Tibial artery (tissue), 4 donors: ENCODE data around the gene TRIM47.
A peak's percentile ranks its signal among the peaks of the same experiment; 100 is the strongest.

ENCODE experiments used
- DNase-seq, 2 donors: peaks; one replicate each; pipeline ENCODE4 v3.0.0-alpha.2; 2019
- H3K27ac ChIP-seq, 2 donors: fragments of 200-600 bp; sonication (generic) in 1 of 2; 1 replicate in 1 of 2; 2 replicates in 1 of 2; pipeline ENCODE4 v1.5.1; 2018 to 2019; ENCODE audit warnings: mild to moderate bottlenecking in 1 of 2
- H3K27me3 ChIP-seq, 2 donors: fragments of 200-600 bp; sonication (generic) in 1 of 2; one replicate each; pipeline versions ENCODE4 v1.5.1 to v1.6.0; 2016 to 2019
- H3K36me3 ChIP-seq, 3 donors: fragments of 200-600 bp; sonication (generic) in 2 of 3; one replicate each; pipeline ENCODE4 v1.5.1; 2016 to 2019; ENCODE audit warnings: mild to moderate bottlenecking in 2 of 3
- H3K4me1 ChIP-seq, 4 donors: fragments of 200-600 bp; sonication (generic) in 2 of 4; 1 replicate in 3 of 4; 2 replicates in 1 of 4; pipeline ENCODE4 v1.5.1; 2016 to 2019
- H3K4me3 ChIP-seq, 2 donors: fragments of 200-600 bp; sonication (generic) in 1 of 2; 1 replicate in 1 of 2; 2 replicates in 1 of 2; pipeline ENCODE4 v1.5.1; 2018 to 2019; ENCODE audit warnings: mild to moderate bottlenecking in 2 of 2
- H3K9me3 ChIP-seq, 3 donors: fragments of 200-600 bp; sonication (generic) in 1 of 3; one replicate each; pipeline ENCODE4 v1.5.1; 2016 to 2019
- CTCF ChIP-seq, 2 experiments: fragments of 200-600 bp in 1 of 2; fragments of 450-650 bp in 1 of 2; IDR thresholded peaks; one replicate each; pipeline ENCODE4 v1.5.1; 2017 to 2019; ENCODE audit warnings: antibody characterized with exemption in 2 of 2, mild to moderate bottlenecking in 1 of 2, moderate library complexity in 1 of 2
- intact Hi-C: fragments of 100-400 bp; cut with DNase I; formaldehyde crosslinking; loops from one replicate; pipeline ENCODE4 v1.15.0; 2023; ENCODE audit warnings: low total_unique reads

The TRIM47 gene

GRCh38 chr17:75885431-75885830 is 7.0 kb upstream of the TRIM47 start:
- Histone ChIP-seq H3K27me3 (no peaks in the 10 kb centered on the region), H3K27ac (no peak overlapping the region), H3K9me3 (no peaks in the 10 kb centered on the region), H3K4me3 (no peak overlapping the region), H3K4me1 (no peaks in the 10 kb centered on the region), H3K36me3 (peaks cover 0 to 24% (median 12%) of the 10 kb centered on the region in 3 donors)
- TF ChIP-seq CTCF (IDR thresholded peaks at IDR 0.05), result no peak
- intact Hi-C loops, result loop anchor here (5.0 kb wide), 1 partner anchor 43 kb away; the partner anchor contains the start of gene UNC13D
- no peak for DNase-seq

GRCh38 chr17:75881678-75882454 is 3.5 kb upstream of the TRIM47 start:
- H3K36me3 ChIP-seq, result no peaks in the 10 kb centered on the region
- TF ChIP-seq CTCF (IDR thresholded peaks at IDR 0.05), result no peak
- H3K4me1 ChIP-seq, result peaks cover 0 to 8% (median 4%) of the 10 kb centered on the region in 4 donors
- intact Hi-C loops, result no loop called here
- H3K27me3 ChIP-seq, result no peaks in the 10 kb centered on the region
- no peak overlapping the region for H3K27ac ChIP-seq
- H3K9me3 ChIP-seq, result no peaks in the 10 kb centered on the region
- no peak overlapping the region for H3K4me3 ChIP-seq
- no peak for DNase-seq

- Histone ChIP-seq H3K36me3 (peaks cover 0 to 8% (median 5%) of the 10 kb centered on the region in 3 donors), H3K4me1 (peaks cover 5 to 24% (median 20%) of the 10 kb centered on the region in 4 donors), H3K27me3 (no peaks in the 10 kb centered on the region), H3K4me3 (no peak overlapping the region), H3K9me3 (no peaks in the 10 kb centered on the region), H3K27ac (no peak overlapping the region)
- no peak for DNase-seq
- TF ChIP-seq CTCF (IDR thresholded peaks at IDR 0.05), result no peak
- intact Hi-C loops, result no loop called here
These were observed 1.9 kb upstream of the TRIM47 start for GRCh38 chr17:75880266-75880665.

- H3K27ac ChIP-seq, result peak overlapping the region; percentile 87 to 97
- intact Hi-C loops, result no loop called here
- H3K4me3 ChIP-seq, result peak overlapping the region; percentile 64 to 79
- peaks cover 9 to 25% (median 21%) of the 10 kb centered on the region in 3 donors for H3K36me3 ChIP-seq
- no peaks in the 10 kb centered on the region for H3K27me3 ChIP-seq
- H3K9me3 ChIP-seq, result no peaks in the 10 kb centered on the region
- peaks cover 17 to 49% (median 45%) of the 10 kb centered on the region in 4 donors for H3K4me1 ChIP-seq
- peak; percentile 39 to 60 for TF ChIP-seq CTCF (IDR thresholded peaks at IDR 0.05)
- DNase-seq, result peak; percentile 61 to 82
These were observed 618 bp downstream of the TRIM47 start for GRCh38 chr17:75877752-75878173.

GRCh38 chr17:75876938-75877751 is 1.2 kb downstream of the TRIM47 start:
- DNase-seq, result peak; percentile 98 to 99
- intact Hi-C loops, result no loop called here

More at GRCh38 chr17:75876938-75877751, 1.2 kb downstream of the TRIM47 start:
- H3K9me3 ChIP-seq, result no peaks in the 10 kb centered on the region
- no peaks in the 10 kb centered on the region for H3K27me3 ChIP-seq
- TF ChIP-seq CTCF (IDR thresholded peaks at IDR 0.05), result no peak
- peaks cover 9 to 25% (median 21%) of the 10 kb centered on the region in 3 donors for H3K36me3 ChIP-seq
- peak overlapping the region; percentile 64 to 79 for H3K4me3 ChIP-seq
- H3K4me1 ChIP-seq, result peaks cover 17 to 56% (median 51%) of the 10 kb centered on the region in 4 donors
- H3K27ac ChIP-seq, result peak overlapping the region; percentile 87 to 97
